NK-92 (cell line): Measurements from ENCODE around the gene NANOGP8.
"Not testable (repeated sequence)": the region's sequence is repeated elsewhere in the genome, so short reads cannot be mapped to it uniquely, and the experiment has no call there.

ENCODE experiments used
- DNase-seq: peaks from one replicate; lab custom pipeline; 2025; ENCODE audit not compliant: unreplicated experiment; lab: John Stamatoyannopoulos, UW

The NANOGP8 gene

GRCh38 chr15:35085176-35085919 lies at the start of gene NANOGP8:
Gene NANOGP8, minus strand, starts transcription at chr15:35085295. Its CDS starts 185 bp downstream, at chr15:35085110.
- not testable (repeated sequence) for DNase-seq

- DNase-seq, result no peak
Observed at GRCh38 chr15:35134299-35134698, 49.2 kb upstream of the NANOGP8 start.

GRCh38 chr15:35130245-35130644 lies 45.1 kb upstream of the NANOGP8 start:
- DNase-seq, result no peak

GRCh38 chr15:35129361-35129760 lies 44.3 kb upstream of the NANOGP8 start:
- DNase-seq, result no peak

- no peak for DNase-seq
Observed at GRCh38 chr15:35127717-35128116, 42.6 kb upstream of the NANOGP8 start.

GRCh38 chr15:35126236-35126635 lies 41.1 kb upstream of the NANOGP8 start:
- no peak for DNase-seq

- DNase-seq, result no peak
Observed at GRCh38 chr15:35123743-35124142, 38.6 kb upstream of the NANOGP8 start.

- no peak for DNase-seq
Observed at GRCh38 chr15:35121611-35122359, 36.7 kb upstream of the NANOGP8 start.

- DNase-seq, result no peak
Observed at GRCh38 chr15:35120173-35120572, 35.1 kb upstream of the NANOGP8 start.

GRCh38 chr15:35118960-35119359 lies 33.9 kb upstream of the NANOGP8 start:
- no peak for DNase-seq

- DNase-seq, result no peak
Observed at GRCh38 chr15:35117543-35118265, 32.6 kb upstream of the NANOGP8 start.

- DNase-seq, result no peak
Observed at GRCh38 chr15:35115155-35115725, 30.1 kb upstream of the NANOGP8 start.

GRCh38 chr15:35112346-35112745 lies 27.3 kb upstream of the NANOGP8 start:
- DNase-seq, result no peak

GRCh38 chr15:35111861-35112260 lies 26.8 kb upstream of the NANOGP8 start:
- DNase-seq, result no peak

GRCh38 chr15:35108453-35108852 lies 23.4 kb upstream of the NANOGP8 start:
- no peak for DNase-seq

- DNase-seq, result no peak
Observed at GRCh38 chr15:35107561-35107960, 22.5 kb upstream of the NANOGP8 start.

- DNase-seq, result no peak
Observed at GRCh38 chr15:35107122-35107521, 22.0 kb upstream of the NANOGP8 start.

- no peak for DNase-seq
Observed at GRCh38 chr15:35104526-35105147, 19.5 kb upstream of the NANOGP8 start.

GRCh38 chr15:35102186-35102585 lies 17.1 kb upstream of the NANOGP8 start:
- DNase-seq, result no peak

- no peak for DNase-seq
Observed at GRCh38 chr15:35101335-35101734, 16.2 kb upstream of the NANOGP8 start.

GRCh38 chr15:35098737-35099136 lies 13.6 kb upstream of the NANOGP8 start:
- no peak for DNase-seq
